GM20431 (cell line): ENCODE results near the gene ASB15.

Source experiments
- in situ Hi-C: fragments of 300-500 bp; cut with MseI, MboI; formaldehyde crosslinking; loops from one replicate; pipeline ENCODE4 v1.15.0; 2020; ENCODE audit warnings: low sequenced_read_pairs; ENCODE audit not compliant: unreplicated experiment

ASB15 gene

DNA sequence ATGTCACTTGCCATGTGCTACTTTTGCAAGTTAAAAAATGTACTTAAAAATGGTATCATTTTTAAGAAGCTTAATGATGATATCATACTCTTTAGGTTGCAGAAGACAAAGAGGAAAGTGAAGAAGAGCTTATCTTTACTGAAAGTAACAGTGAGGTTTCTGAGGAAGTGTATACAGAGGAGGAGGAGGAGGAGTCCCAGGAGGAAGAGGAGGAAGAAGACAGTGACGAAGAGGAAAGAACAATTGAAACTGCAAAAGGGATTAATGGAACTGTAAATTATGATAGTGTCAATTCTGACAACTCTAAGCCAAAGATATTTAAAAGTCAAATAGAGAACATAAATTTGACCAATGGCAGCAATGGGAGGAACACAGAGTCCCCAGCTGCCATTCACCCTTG lies 60.1 kb downstream of the ASB15 start:
- in situ Hi-C loops: no loop called here

DNA sequence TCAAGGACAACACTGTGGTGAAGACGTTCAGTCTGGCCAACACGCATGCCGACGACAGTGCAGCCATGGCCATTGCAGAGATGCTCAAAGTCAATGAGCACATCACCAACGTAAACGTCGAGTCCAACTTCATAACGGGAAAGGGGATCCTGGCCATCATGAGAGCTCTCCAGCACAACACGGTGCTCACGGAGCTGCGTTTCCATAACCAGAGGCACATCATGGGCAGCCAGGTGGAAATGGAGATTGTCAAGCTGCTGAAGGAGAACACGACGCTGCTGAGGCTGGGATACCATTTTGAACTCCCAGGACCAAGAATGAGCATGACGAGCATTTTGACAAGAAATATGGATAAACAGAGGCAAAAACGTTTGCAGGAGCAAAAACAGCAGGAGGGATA lies 60.7 kb downstream of the ASB15 start:
- in situ Hi-C loops: no loop called here

DNA sequence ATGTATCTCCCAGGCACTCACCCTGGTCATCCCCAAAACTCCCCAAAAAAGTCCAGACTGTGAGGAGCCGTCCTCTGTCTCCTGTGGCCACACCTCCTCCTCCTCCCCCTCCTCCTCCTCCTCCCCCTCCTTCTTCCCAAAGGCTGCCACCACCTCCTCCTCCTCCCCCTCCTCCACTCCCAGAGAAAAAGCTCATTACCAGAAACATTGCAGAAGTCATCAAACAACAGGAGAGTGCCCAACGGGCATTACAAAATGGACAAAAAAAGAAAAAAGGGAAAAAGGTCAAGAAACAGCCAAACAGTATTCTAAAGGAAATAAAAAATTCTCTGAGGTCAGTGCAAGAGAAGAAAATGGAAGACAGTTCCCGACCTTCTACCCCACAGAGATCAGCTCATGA lies 61.1 kb downstream of the ASB15 start:
- in situ Hi-C loops: no loop called here

DNA sequence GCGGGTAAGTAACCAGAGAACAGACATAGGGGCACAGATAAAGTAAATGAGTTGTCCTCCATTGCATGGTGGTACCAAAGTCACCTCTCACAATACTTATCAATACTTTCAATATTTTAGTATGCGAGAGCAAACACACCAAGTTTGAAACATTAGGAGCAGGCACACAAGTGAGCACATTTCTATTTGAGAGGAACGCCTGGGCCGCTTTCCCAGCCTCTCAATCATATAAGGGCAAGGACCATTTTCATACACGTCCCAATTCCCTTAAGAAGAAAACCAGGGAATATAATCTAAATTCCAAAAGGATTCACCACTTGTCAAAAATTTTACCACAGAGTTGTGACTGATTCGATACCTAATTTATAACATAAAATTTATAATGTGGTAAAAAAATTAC lies 61.6 kb downstream of the ASB15 start:
- in situ Hi-C loops: no loop called here

DNA sequence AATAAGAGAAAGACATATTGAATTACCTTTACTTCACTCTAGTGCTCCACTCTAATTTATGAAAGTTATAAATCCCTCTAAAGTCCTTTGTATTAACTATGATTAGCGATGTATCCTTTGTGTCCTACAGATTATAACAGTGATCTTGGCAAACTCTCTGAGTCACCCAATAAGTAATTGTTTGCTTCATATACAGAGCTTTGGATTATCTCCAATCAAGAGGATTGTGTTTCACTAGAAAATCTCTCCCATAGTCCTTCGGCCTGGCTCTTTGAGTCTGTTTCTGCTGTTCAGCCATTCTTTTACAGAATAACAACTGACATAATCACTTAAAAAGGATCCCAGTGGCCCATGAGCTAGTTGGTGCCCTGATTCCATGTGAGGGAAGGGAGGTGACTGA lies 63.5 kb downstream of the ASB15 start:
- in situ Hi-C loops: no loop called here

DNA sequence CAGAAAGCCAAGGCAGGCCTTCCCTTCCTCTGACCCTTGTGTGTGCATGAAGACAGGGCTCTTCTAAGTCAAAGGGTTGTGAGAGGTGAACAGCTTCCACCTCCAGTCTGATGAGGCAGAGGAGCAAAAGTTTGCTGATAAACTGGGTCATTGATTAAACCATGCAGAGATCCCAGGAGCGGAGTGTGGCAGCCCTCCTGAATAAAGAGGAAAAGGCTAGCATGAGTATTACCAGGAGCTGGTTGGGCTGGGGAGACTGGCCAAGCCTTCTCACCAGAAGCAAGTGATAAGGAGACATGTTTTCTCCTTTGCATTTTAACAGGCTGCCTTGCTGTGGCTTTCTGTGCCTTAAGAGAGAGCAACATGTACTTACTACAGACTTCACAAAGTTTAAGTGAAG lies 64.3 kb downstream of the ASB15 start:
- in situ Hi-C loops: no loop called here

DNA sequence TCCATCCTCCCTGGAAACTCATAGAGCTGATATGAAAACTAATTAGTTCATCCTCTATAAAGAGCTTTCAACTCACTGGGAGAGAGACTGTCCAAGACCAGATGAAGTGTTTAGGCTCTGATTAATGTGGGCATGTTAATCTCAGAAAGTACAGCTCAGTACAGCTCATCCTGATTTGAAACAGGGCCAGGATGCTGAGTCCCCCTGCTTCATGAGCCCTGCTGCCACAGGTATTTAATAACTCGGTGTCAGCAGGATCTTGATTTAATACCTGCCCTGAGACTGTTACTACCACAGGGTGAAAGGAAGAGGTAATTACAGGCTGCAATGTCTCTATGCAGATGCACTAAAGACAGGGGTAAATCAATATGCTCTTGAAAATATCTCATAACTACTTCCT lies 64.9 kb downstream of the ASB15 start:
- in situ Hi-C loops: no loop called here

DNA sequence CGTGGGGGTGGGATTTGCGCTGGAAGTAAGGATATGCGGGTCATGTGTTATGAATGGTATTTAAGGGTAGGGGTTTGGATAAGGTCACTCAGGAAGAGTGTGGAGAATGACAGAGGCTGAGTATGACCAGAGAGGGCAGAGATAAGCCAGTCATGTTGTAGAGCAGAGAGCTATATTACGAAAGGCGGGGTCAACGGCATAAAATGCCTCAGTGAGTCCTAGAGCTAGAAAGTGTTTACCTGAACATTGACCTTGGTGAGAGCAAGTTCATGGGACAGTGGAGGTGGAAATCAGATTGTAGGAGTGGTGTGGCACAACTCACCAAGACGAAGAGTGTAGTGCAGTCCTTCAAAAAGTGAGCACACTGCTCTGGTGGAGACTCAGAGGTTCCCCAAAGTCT lies 67.9 kb downstream of the ASB15 start:
- in situ Hi-C loops: no loop called here

DNA sequence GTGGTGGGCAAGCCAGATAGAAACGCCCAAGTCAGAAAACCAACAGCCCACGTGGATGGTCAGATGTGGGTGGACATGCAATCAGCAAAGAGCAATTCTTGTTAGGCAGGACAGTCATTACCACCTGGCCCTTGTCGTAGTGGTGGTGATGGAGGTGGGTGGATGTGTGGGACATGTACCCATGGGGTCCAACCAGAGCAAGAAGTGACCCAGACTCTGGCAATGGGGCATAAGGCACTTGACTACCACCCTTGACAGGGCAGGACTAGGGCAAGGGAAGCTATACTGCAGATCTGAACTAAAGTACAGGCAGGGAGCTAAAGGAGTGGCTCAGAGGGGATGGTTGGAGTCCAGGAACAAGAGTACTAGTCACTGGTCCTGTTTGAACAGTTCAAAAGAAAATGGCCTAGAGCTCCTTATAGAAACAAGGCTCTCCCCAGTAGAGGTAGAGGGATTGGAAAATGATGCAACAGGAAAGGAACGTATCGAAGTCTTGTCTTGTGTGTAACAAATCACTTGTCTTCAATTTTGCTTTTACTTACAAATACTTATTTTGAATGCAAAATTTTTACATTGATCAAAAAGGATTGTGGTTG lies 71.6 kb downstream of the ASB15 start:
- in situ Hi-C loops: no loop called here

DNA sequence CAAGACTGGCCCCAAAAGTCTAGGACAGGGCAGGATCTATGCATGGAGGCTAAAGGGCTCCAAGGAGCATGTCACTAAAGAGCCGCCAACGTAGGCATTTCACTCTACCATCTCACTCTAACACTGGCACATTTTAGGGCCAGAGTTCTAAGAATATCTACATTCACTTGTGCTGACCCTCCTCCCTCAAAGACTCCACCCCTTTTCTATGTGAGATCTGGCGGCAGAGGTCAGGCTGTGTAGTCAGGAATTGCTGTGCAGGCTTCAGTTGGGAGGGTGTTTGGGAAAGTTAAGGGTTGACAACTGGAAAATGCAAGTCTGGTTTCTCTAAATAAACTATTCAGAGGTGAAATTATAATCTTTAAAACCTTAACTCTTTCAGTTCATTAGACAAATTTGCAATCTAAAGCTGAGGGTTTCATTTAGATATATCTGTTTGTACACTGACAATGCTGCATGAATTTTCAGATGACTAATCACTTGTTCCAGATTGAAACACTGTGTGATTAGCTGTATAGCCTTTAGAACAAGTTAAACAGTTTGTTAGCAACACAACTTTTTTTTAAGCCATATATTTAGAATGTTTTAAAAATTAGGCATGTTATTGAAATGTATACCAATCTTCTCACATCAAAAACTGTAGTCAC lies 72.3 kb downstream of the ASB15 start:
- in situ Hi-C loops: no loop called here

DNA sequence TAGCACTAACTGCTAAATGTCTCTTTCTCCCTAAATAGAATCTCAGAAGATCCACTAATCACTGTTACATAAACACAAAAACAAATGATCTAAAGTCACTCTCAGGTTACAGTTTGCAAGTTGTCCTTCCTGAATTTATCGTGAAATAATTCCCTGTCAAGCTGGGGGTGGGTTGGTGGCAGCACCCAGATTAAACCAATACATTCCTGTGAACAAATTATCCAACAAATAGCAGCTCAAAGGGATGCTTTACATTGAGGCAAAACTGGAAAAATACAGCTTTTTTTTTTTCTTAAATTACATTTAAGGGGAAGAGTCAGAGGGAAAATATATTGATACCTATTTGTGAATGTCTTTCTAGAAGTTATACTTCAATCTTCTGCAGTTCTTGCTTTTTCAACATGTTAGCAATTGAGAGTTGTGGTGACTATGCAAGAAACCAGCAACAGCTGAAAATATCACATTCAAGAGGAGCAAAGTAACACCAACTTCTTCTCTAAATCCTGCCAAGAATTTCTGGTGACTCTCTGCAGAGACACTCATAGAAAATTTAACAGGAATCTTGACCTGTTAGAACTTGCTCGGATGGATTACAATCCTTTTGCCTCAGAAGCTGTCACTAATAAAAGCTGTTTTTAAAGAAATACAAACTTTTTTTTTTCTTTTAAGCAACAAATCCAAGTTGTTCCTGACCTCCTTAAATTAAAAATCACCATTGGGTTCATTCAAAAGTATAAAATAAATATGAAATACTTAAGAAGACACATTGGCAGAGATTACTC lies 73.0 kb downstream of the ASB15 start:
- in situ Hi-C loops: loop anchor here (25.0 kb wide), 1 partner anchor 188 kb away; no protein-coding TSS in a partner anchor

DNA sequence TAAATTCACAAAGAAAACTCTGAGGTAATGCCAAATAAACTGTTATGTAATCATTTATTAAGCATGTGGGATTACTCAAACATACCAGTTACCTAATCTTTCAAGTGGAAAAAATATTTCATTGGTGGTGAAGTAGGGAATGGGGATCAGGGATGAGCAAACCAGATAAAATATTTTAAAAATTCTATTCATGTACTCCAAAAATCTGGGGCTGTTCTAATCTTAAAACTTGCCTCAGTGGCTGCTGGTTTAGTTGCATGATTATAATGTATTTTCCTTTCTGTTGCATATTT lies 73.5 kb downstream of the ASB15 start:
- in situ Hi-C loops: loop anchor here (25.0 kb wide), 1 partner anchor 187 kb away; no protein-coding TSS in a partner anchor

DNA sequence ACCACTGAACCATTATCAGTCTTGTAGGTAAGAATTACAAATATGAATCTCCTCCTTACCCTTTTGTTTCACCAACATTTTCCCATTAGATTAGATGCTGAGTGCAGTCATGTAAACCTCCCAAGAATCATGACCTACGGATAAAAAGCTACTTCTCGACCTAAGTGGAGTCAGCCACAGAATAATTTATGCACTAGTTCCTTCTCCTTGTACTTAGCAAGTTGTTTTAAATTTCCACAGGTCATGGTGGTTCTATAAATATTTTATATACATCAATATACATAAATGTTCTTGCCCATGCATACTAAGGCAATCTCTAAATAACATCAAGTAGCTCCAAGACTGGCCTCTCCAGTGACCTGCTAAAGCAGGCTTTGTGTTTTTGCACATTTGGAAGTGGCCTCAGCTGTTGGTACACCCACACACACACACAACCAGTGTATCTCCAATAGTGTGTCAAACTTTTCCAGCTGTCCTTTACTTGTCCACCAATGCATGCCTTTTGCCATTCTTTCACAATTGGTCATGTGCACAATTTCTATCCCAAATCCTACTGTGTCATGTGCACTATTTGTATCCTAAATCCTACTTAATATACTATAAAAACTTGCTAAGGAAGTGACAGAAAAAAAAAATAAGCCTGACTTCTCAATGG lies 75.6 kb downstream of the ASB15 start:
- in situ Hi-C loops: loop anchor here (25.0 kb wide), 1 partner anchor 185 kb away; no protein-coding TSS in a partner anchor

DNA sequence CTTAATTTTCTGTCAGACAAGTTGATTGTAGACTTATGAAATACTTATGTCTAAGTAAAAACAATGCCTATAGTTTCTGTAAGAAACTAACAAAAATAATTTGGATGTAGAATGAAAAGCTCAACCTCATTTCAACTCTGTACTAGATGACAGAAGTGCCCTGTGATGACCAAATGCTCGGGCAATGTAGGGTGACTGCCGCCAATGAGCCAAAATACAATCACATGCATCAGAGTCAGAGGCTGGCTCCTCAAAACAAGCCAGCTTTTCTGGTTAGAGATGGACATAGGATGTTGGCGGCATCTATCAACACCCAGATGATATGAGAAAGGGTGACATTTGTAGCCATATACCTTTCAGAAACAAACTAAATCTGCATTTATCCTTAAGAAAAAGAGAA lies 78.0 kb downstream of the ASB15 start:
- in situ Hi-C loops: loop anchor here (25.0 kb wide), 1 partner anchor 183 kb away; no protein-coding TSS in a partner anchor

DNA sequence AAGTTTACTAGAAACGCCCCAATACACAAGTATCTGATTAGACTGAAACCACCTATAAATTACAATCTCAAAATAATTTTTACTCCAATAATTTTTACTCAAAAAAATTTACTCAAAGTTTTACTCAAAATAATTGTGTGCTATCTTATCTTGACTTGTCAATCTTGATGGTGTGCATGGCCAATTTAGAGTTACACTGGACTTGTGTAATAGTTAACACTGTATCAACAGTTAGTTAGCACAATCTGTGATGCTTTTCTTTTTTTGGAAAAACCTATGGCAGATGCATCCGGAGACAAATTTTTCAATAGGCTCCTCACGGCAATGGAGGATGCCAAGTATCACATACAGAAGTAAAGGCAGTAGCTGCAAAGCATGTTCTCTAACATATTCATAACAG lies 79.0 kb downstream of the ASB15 start:
- in situ Hi-C loops: loop anchor here (25.0 kb wide), 1 partner anchor 182 kb away; no protein-coding TSS in a partner anchor

DNA sequence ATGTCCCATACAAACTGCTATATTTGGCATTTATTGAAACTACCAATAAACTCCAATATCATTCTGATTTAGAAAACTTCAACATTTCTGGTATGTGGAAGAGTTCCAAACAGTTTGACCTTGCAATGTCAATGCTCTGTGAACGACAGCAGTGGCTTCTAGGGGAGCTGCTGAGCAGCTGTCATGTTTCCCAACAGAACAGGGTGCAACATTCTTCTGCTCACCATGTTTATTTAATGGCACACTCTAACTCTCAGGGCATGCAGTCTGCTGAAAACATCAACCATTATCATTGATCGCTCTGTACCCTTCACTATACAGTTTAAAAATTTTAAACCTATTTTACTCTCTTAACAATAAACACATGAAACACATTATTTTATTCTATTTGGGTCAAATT lies 79.9 kb downstream of the ASB15 start:
- in situ Hi-C loops: loop anchor here (25.0 kb wide), 1 partner anchor 181 kb away; no protein-coding TSS in a partner anchor

DNA sequence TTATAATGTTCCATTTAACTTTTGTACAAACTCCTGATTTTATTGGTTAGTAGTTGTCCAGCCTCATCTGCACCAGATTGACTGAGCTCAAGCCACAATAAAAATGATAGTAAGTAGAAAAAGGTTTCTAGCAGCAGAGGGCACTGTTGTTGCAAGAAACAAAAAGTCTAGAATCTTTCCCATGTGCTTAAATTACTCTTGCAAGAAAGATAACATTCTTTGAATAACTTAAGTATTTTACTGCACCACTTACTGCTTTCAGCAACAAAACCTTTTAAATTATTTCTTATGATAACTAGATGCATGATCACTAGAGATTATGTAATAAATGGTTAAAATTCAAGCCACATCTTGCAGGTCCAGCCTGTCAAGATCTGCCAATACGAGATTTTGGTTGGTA lies 81.1 kb downstream of the ASB15 start:
- in situ Hi-C loops: loop anchor here (25.0 kb wide), 1 partner anchor 180 kb away; no protein-coding TSS in a partner anchor

DNA sequence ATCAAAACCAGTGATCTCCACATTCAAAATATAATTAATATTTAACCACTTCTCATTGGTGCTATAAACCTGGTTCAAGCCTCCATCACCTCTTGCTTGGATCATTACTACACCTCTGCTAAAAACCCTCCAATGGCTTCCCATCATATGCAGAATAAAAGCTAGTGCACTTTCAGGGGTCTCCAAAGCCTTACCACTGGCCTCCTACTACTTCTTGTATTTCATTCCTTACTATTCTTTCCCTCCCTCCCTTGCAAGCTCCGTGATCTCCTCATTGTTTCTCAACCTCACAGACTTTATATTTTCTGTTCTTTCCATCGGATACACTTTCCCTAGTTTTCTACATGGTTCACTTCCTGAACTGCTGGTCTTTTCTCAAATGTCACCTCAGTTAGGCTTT lies 85.5 kb downstream of the ASB15 start:
- in situ Hi-C loops: loop anchor here (25.0 kb wide), 1 partner anchor 175 kb away; no protein-coding TSS in a partner anchor

DNA sequence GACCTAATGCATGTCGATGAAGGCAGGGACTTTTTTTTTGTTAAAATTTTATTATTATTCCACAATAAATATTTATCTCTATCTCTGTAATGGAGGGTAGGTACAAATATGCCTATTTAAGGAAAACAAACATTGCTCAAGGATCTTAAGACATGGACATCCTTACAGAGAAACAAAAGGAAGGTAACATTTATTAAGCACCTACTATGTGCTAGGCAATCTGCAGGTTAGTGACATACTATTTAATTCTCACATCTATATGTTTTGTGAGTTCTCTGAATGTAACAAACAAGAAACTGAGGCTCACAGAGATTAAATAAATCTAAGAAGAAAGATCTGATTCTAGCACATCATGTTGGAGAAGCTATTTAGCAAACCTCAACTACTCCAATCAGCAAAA lies 86.1 kb downstream of the ASB15 start:
- in situ Hi-C loops: loop anchor here (25.0 kb wide), 1 partner anchor 175 kb away; no protein-coding TSS in a partner anchor
